ENCODE results near the gene CEMIP2.
"Not testable (repeated sequence)": the region's sequence is repeated elsewhere in the genome, so short reads cannot be mapped to it uniquely, and the experiment has no call there.

Gene CEMIP2

GRCh38 chr9:71726723-71727122 is 41.6 kb downstream of the CEMIP2 start:
- no peak overlapping the region for H3K4me3 ChIP-seq (ENCODE audit: low read length)
- DNase-seq (ENCODE audit: low read depth, low spot score) = no peak

GRCh38 chr9:71725590-71726338 is 42.5 kb downstream of the CEMIP2 start:
- DNase-seq (ENCODE audit: low read depth, low spot score) = no peak
- no peak overlapping the region for H3K4me3 ChIP-seq (ENCODE audit: low read length)

GRCh38 chr9:71721855-71722254 is 46.5 kb downstream of the CEMIP2 start:
- H3K4me3 ChIP-seq (ENCODE audit: low read length) = no peak overlapping the region
- DNase-seq (ENCODE audit: low read depth, low spot score) = no peak

- DNase-seq (ENCODE audit: low read depth, low spot score) = no peak
- H3K4me3 ChIP-seq (ENCODE audit: low read length) = no peak overlapping the region
Measured at GRCh38 chr9:71719562-71719961, 48.8 kb downstream of the CEMIP2 start.

GRCh38 chr9:71719088-71719487 is 49.2 kb downstream of the CEMIP2 start:
- no peak for DNase-seq (ENCODE audit: low read depth, low spot score)

GRCh38 chr9:71716138-71716909 is 52.0 kb downstream of the CEMIP2 start:
- no peak for DNase-seq (ENCODE audit: low read depth, low spot score)
- no peak overlapping the region for H3K4me3 ChIP-seq (ENCODE audit: low read length)

More at GRCh38 chr9:71719088-71719487, 49.2 kb downstream of the CEMIP2 start:
- H3K4me3 ChIP-seq (ENCODE audit: low read length) = no peak overlapping the region

- no peak for DNase-seq (ENCODE audit: low read depth, low spot score)
- H3K4me3 ChIP-seq (ENCODE audit: low read length) = no peak overlapping the region
Measured at GRCh38 chr9:71710856-71711255, 57.5 kb downstream of the CEMIP2 start.

GRCh38 chr9:71710201-71710600 is 58.1 kb downstream of the CEMIP2 start:
- DNase-seq (ENCODE audit: low read depth, low spot score) = no peak
- H3K4me3 ChIP-seq (ENCODE audit: low read length) = no peak overlapping the region

- no peak for DNase-seq (ENCODE audit: low read depth, low spot score)
Measured at GRCh38 chr9:71709384-71709783, 58.9 kb downstream of the CEMIP2 start.

GRCh38 chr9:71706176-71706575 is 62.1 kb downstream of the CEMIP2 start:
- no peak overlapping the region for H3K4me3 ChIP-seq (ENCODE audit: low read length)
- DNase-seq (ENCODE audit: low read depth, low spot score) = no peak

More at GRCh38 chr9:71709384-71709783, 58.9 kb downstream of the CEMIP2 start:
- H3K4me3 ChIP-seq (ENCODE audit: low read length) = no peak overlapping the region

GRCh38 chr9:71704796-71705195 is 63.5 kb downstream of the CEMIP2 start:
- DNase-seq (ENCODE audit: low read depth, low spot score) = no peak
- H3K4me3 ChIP-seq (ENCODE audit: low read length) = no peak overlapping the region

GRCh38 chr9:71703172-71703872 is 65.0 kb downstream of the CEMIP2 start:
- DNase-seq (ENCODE audit: low read depth, low spot score) = no peak

GRCh38 chr9:71697882-71698281 is 70.4 kb downstream of the CEMIP2 start:
- no peak overlapping the region for H3K4me3 ChIP-seq (ENCODE audit: low read length)
- DNase-seq (ENCODE audit: low read depth, low spot score) = no peak

More at GRCh38 chr9:71703172-71703872, 65.0 kb downstream of the CEMIP2 start:
- no peak overlapping the region for H3K4me3 ChIP-seq (ENCODE audit: low read length)

- no peak overlapping the region for H3K4me3 ChIP-seq (ENCODE audit: low read length)
- no peak for DNase-seq (ENCODE audit: low read depth, low spot score)
Measured at GRCh38 chr9:71694332-71694731, 74.0 kb downstream of the CEMIP2 start.

- no peak for DNase-seq (ENCODE audit: low read depth, low spot score)
- no peak overlapping the region for H3K4me3 ChIP-seq (ENCODE audit: low read length)
Measured at GRCh38 chr9:71693607-71694006, 74.7 kb downstream of the CEMIP2 start.

GRCh38 chr9:71692337-71692736 is 76.0 kb downstream of the CEMIP2 start:
- DNase-seq (ENCODE audit: low read depth, low spot score) = no peak

GRCh38 chr9:71691576-71691975 is 76.7 kb downstream of the CEMIP2 start:
- not testable (repeated sequence) for DNase-seq (ENCODE audit: low read depth, low spot score); H3K4me3 ChIP-seq (ENCODE audit: low read length)

More at GRCh38 chr9:71692337-71692736, 76.0 kb downstream of the CEMIP2 start:
- H3K4me3 ChIP-seq (ENCODE audit: low read length) = no peak overlapping the region

GRCh38 chr9:71690689-71691435 is 77.5 kb downstream of the CEMIP2 start:
- H3K4me3 ChIP-seq (ENCODE audit: low read length) = no peak overlapping the region
- no peak for DNase-seq (ENCODE audit: low read depth, low spot score)

GRCh38 chr9:71690063-71690688 is 78.1 kb downstream of the CEMIP2 start:
- no peak overlapping the region for H3K4me3 ChIP-seq (ENCODE audit: low read length)
- DNase-seq (ENCODE audit: low read depth, low spot score) = no peak
